ENCODE measurements around the gene LITAFD.
"Not testable (repeated sequence)": the region's sequence is repeated elsewhere in the genome, so short reads cannot be mapped to it uniquely, and the experiment has no call there.

Gene LITAFD

GRCh38 chr16:8882041-8882617, at the start of gene LITAFD:
LITAFD (plus strand) TSS chr16:8882351; CDS start chr16:8884356, 2,005 bp downstream.
- no peak for DNase-seq (ENCODE audit: low read depth in 3 of 3)

DNA sequence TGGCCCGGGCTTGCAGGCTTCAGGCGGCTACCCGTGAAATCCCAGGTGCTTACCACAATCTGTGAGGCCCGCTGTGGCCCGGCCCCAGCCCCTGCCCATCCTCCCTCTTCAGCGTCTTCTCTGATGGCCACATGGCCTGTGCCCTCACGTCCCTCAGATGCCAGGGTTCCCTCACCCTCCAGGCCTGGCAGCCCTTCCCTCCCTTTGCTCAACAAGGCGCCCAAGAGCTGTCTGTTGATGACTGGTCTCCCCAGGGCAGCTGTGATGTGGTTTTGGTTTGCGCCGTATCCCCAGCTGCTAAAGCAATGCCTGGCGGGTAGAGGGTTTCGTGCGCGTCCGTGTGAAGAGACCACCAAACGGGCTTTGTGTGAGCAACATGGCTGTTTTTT, 49.4 kb upstream of the LITAFD start:
- no peak for DNase-seq (ENCODE audit: low read depth in 3 of 3)

DNA sequence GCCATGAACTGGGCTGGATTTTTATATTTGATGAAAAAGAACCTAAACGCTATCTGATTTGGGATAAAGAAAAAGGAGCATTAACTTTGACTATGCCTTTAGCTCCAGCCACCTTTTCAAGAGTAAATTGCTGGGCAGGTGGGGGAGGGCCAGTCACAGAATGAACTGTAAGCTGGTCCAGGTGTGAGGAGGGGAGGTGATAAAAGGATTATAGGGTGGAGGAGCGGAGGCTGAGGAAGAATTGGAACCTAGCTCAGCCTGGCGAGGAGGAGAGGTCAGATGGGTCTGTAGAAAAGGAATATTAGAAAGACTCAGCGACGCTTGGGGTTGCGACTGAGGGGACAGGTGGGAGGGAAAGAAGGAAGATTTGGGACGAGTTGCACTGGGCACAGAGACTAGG, 45.4 kb upstream of the LITAFD start:
- DNase-seq (ENCODE audit: low read depth in 3 of 3): not testable (repeated sequence)

DNA sequence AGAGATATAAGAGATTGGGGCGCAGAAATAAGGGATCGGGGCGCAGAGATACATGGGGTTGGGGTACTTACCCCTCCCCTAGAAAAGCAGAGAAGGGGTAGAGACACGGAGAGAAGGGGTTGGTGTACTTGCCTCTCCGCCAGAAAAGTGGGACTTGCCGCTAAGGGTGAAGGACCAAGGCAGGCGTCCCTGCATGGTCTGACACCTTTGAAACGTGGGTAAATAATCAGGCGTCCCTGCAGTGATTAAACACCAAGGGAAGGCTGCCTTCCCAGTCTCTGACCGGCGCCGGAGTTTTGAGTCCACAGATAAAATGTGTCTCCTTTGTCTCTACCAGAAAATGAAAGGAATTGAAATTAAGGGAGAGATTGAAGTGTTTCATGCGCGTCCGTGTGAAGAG, 44.6 kb upstream of the LITAFD start:
- DNase-seq (ENCODE audit: low read depth in 3 of 3): not testable (repeated sequence)

DNA sequence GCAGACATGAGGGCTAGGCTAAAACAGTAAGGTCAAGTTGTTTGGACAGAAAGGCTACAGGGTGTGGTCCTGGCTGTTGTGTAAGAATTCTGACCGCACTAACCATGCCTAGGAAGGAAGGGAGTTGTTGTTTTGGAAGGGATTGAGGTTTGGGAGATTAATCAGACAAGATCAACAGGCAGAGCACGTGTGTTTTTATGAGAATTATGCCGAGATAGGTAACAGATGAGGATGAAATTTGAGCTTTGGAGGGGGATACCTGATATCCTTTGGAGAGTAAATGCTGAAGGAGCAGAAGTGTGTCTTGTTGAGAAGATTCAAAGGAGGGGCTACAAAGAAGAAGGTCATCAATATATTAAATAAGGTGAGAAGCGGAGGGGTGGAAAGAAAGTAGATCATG, 40.1 kb upstream of the LITAFD start:
- not testable (repeated sequence) for DNase-seq (ENCODE audit: low read depth in 3 of 3)

DNA sequence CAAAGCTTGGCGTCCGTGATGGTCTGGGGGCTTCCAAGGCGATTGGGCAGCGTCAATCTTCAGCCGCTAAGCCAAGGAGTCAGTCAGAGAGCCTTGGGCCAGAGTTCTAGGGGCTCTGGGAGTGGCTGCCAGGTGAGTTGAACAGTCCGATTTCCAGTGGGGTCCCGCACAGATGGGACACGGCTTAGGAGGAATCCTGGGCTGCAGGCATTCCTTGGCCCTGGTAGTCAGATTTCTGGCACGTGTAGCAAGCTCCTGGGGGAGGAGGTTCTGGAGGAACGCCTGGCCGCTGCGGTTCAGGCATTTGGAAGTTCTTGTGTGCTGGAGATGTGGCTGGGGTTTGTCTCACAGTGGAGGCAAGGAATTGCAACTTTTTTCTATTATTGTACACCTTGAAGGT, 38.9 kb upstream of the LITAFD start:
- DNase-seq (ENCODE audit: low read depth in 3 of 3): not testable (repeated sequence)

DNA sequence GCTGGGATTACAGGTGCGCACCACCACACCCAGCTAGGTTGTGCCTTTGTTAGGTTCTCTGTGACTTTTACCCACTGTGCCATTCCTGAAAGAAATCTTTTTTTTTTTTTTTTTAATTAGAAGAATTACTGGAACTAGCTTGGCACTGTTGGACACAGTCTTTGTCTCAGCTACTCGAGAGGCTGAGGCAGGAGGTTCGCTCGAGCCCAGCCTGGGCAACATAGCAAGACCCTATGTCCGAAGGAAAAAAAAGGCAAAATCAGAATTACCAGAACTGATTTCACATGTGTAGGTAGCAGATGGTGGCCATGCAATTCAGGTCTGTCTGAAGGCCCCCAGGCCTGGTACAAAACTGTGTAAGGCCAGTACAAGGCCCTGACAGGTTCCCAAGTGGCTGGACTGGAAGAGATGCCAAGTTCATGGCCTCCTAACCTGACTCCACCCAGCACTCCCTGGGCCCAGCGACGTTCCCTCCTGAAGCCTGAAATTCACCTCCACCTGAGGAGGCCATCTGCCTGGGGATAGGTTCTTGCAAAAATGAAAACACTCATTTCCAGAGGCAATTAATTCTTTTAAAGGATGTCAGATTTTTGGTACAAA, 36.4 kb upstream of the LITAFD start:
- DNase-seq (ENCODE audit: low read depth in 3 of 3): no peak

GRCh38 chr16:8846401-8846932, 35.7 kb upstream of the LITAFD start:
- no peak for DNase-seq (ENCODE audit: low read depth in 3 of 3)

DNA sequence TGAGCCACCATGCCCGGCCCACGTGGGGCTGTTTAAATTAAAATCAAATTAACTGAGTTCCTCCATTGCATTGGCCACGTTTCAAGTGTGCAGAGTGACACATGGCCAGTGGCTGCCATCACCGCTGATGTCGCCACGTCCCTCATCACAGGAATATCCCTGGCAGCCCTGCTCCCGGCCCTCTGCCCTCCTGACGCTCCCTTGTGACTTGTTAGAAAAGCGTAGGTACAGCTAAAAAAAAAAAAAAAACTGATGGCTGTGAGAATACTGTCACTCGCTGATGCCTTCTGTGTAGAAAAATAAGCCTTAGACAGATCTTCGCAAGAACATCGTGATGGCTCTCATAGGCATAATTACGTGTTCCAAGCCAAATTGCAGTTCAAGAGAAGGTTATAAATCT, 35.0 kb upstream of the LITAFD start:
- DNase-seq (ENCODE audit: low read depth in 3 of 3): no peak

DNA sequence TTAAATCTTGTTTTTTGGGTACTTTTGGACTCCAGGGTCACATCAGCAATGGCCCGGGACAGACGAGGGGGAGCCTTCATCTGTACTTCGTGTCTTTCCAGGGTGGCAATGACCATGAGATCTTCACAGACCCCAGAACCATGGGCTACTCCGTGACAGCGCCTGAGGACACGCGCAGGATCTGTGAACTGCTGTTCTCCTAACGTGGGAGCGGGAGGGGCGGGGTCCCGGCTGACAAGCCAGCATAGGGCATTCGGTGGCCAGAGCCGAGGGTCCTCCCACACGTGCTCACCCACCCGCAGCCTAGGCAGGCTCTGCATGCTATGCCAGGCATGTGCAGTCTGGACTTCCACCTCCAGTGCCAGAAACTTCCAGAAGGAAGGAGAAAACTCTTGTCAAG, 34.5 kb upstream of the LITAFD start:
- no peak for DNase-seq (ENCODE audit: low read depth in 3 of 3)

- no peak for DNase-seq (ENCODE audit: low read depth in 3 of 3)
Measured at GRCh38 chr16:8848231-8848938, 33.8 kb upstream of the LITAFD start.

GRCh38 chr16:8848939-8849391, 33.2 kb upstream of the LITAFD start:
- no peak for DNase-seq (ENCODE audit: low read depth in 3 of 3)

DNA sequence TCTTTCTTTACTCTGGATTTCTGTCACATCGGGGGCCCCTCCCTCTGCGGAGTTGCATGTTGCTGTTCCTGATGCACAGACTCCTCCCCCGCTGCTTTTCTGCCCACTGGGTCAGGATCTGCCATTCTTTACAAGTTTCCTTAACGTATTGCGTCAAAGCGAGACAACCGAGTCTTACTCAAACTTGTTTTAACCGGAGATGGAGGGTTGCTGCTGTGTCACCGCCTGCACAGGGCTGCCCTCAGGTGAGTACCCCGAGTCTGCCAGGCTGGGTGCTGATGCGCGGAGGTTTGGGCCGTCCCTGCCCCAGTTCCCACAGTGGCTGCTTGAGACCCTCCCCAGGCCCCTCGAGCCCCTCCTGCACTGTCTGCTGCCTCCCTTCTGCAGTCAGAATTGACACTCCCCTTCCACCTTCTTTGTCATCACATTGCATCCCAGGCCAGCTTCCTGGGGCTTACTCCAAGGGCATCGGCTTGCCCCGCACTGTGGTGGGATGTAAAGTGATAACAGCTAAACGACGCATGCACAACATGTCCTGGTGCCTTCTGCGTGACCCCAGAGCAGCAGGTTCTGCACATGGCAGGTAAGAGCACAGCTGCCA, 32.6 kb upstream of the LITAFD start:
- no peak for DNase-seq (ENCODE audit: low read depth in 3 of 3)

GRCh38 chr16:8850279-8850885, 31.8 kb upstream of the LITAFD start:
- DNase-seq (ENCODE audit: low read depth in 3 of 3): no peak

GRCh38 chr16:8851761-8852403, 30.3 kb upstream of the LITAFD start:
- no peak for DNase-seq (ENCODE audit: low read depth in 3 of 3)

- DNase-seq (ENCODE audit: low read depth in 3 of 3): no peak
Measured at GRCh38 chr16:8852534-8852933, 29.6 kb upstream of the LITAFD start.

DNA sequence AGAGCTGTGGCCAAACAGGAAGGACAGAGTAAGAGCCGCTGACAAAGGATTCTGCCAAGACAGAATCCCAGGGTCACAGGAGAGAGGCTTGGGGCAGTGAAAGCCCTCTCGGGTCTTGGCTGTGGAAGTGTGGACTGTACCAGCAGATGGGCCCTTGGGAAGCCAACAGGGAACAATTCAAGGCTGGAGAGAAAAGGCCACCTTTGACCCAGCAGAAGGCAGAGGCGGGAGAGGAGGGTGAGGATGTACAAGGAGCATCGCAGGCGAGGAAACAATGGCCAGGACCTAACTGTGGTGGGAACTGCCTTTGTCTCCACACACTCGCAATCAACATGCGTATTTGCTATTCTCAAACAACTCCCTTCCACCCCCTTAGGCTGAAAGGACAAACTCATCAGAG, 29.0 kb upstream of the LITAFD start:
- no peak for DNase-seq (ENCODE audit: low read depth in 3 of 3)

- no peak for DNase-seq (ENCODE audit: low read depth in 3 of 3)
Measured at GRCh38 chr16:8853611-8854010, 28.5 kb upstream of the LITAFD start.

DNA sequence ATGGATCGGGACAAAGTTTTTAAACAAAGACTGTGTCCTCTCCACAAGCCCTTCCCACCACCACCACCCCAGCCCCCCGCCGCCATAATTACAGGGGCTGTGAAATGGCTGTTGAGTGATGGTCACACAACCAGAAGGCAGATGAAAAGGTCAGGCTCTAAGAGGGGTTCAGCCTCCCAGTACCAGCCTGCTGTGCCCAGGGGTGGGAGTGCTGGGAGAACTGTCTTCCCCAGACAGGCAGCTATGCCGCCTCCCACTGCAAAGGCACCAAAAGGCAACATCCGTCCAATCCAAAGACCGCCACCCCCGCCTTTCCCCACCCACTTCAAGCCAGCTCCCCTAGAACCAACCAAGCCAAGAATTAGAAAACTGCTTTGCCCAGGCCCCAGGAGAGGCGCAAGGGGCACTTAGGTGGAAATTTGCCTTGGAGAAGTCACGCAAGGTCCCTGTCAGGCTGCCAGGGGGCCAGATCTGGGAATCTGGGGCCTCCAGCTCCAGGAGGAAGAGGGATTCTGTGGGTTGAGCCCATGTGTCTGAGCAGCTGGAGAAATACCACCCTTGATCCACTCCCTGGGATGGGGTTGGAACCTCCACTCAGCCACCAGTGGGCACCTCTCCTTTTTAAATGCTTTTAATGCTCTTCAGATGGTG, 27.7 kb upstream of the LITAFD start:
- no peak for DNase-seq (ENCODE audit: low read depth in 3 of 3)

GRCh38 chr16:8855051-8855786, 26.9 kb upstream of the LITAFD start:
- no peak for DNase-seq (ENCODE audit: low read depth in 3 of 3)

Data from stimulated activated CD4-positive, alpha-beta T cell treated with anti-CD3 and anti-CD28 coated beads, TNF-alpha, amount 100 ng/mL, for 48 hours (primary cell).